GM18498 (cell line): ENCODE data around the gene NFKB1.
A peak's percentile ranks its signal among the peaks of the same experiment; 100 is the strongest.

Experiments
- ATAC-seq: cut with Tn5 transposase; IDR thresholded peaks from one replicate; pipeline ENCODE4 v1.9.1; 2021; ENCODE audit warnings: mild to moderate bottlenecking, moderate library complexity; ENCODE audit not compliant: unreplicated experiment

Gene NFKB1

DNA sequence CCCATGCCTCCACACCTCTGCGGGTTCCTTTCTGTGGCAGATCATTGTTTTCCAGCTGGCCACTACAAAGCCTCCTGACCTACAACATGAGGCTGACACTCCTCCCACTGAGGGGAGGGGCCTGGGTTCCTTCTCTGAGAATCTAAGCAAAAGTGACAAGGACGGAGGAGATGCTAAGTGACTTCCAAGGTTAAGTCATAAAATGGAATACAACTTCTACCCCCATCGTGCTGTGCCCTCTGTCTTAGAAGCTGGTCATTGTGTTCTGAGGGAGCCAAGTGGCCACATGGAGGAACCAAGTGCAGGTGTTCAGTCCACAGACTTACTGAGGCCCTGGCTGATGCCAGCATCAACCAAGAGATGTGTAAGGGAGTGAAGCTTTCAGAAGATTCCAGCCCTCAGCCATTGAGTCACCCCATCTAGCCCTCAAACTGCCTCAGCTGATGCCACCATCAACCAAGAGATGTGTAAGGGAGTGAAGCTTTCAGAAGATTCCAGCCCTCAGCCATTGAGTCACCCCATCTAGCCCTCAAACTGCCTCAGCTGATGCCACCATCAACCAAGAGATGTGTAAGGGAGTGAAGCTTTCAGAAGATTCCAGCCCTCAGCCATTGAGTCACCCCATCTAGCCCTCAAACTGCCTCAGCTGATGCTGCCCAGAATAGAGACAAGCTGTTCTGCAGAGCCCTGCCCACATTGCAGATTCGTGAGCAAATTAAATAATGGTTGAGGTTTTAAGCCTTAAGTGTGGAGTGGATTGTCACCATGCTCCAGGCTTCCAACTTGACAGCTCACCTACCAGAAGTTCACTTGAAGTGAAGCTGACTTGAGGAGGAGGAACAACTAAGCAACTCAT is 118.8 kb downstream of the NFKB1 start:
- ATAC-seq: peak; percentile 12

DNA sequence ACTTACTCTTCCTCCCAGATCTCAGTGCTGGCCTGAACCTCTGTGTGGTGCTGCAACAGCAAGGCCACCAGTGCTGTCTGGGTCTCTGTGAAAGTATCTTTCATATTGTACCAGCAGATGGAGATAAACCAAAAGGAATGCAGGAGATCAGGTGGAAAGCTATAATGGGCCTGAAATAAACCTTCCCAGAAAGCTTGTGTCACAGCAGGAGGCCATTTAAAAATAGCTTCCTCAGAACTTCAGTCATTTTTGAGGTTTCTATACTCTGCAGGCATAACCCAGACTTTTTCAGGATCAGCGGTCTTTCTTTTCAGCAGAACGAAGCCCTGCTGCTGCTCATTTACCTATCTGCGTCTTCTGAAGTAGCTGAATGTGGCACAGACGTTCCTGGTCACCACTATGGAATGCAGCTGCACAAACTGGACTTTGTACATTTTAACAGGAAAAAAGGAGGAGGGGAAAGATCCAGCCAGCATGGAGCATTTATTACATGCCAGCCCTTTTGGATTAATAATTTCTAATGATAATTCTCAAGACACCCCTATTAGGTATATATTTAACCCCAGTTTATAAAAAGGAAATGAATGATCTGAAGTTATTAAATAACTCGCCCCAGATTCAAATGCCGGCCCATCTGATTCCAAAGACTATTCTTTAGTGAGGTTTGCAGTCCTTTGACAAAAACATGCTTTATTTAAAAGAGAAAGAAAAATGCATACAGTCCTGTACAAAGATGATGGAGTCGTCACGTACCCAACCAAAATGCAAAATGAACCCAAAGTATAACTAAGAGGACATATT is 119.7 kb downstream of the NFKB1 start:
- peak; percentile 52 for ATAC-seq

GRCh38 chr4:102623622-102624021 is 122.5 kb downstream of the NFKB1 start:
- no peak for ATAC-seq

- ATAC-seq: no peak
Observed at GRCh38 chr4:102624505-102624904, 123.3 kb downstream of the NFKB1 start.

GRCh38 chr4:102625232-102625930 is 124.2 kb downstream of the NFKB1 start:
- peak; percentile 93 for ATAC-seq

DNA sequence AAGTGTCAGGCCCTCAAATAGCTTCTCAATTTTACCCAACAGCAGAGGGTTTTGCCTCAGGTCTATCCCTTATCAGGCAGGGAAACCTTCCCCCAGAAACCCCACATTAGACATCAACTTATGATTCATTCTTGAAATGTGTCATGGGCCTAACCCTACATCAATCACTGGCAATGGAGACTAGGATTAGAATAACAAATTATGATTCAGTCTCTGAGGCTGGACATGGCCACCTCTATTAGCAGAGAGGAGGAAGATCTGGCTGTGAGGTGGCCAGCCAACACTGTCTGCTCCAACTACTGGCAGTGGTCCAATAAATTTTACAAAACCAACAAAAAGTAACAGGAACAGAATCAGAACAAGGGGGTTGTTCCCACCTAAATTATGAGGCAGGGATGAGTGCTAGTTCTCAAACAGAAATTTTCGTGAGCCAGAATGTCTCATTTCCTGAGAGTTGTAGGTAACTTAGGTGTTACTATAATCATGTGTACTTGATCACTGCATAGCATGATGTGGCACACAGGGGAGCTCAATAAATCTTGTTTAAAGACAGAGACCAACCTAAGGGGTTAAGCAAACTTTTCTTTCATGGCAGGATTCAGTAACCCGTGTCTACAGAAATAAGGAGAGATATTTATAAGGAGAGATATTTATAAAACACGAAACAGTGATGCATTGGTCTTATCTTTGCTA is 126.8 kb downstream of the NFKB1 start:
- ATAC-seq: no peak

DNA sequence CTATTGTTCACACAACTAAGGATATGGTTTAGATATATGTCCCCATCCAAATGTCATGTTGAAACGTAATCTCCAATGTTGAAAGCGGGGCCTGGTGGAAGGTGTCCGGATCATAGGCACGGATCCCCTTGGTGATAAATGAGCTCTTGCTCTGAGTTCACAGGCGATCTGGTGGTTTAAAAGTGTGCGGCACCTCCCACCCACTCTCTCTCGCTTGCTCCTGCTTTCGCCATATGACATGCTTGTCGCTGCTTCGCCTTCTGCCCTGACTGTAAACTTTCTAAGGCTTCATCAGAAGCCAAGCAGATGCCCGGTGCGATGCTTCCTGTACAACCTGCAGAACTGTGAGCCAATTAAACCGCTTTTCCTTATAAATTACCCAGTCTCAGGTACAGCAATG is 128.5 kb downstream of the NFKB1 start:
- no peak for ATAC-seq

DNA sequence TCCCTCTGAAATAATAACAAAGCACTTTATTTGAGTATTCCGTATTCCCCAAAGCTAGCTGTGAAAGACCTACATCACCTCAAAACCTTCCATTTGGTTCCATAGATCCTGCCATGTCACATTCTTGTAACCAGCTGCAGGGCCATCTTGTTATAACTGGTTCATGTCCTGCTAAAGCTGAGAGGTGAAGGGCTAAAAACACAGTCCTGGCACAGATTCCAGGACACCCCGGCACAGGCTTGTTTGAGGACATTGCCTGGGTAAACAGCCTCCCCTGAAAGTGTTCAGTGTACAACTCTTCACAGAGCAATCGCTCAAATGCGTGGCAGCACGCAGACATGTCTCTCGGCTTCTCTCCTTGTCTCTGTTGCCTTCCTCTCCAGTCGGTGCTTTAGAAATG is 130.5 kb downstream of the NFKB1 start:
- ATAC-seq: no peak

DNA sequence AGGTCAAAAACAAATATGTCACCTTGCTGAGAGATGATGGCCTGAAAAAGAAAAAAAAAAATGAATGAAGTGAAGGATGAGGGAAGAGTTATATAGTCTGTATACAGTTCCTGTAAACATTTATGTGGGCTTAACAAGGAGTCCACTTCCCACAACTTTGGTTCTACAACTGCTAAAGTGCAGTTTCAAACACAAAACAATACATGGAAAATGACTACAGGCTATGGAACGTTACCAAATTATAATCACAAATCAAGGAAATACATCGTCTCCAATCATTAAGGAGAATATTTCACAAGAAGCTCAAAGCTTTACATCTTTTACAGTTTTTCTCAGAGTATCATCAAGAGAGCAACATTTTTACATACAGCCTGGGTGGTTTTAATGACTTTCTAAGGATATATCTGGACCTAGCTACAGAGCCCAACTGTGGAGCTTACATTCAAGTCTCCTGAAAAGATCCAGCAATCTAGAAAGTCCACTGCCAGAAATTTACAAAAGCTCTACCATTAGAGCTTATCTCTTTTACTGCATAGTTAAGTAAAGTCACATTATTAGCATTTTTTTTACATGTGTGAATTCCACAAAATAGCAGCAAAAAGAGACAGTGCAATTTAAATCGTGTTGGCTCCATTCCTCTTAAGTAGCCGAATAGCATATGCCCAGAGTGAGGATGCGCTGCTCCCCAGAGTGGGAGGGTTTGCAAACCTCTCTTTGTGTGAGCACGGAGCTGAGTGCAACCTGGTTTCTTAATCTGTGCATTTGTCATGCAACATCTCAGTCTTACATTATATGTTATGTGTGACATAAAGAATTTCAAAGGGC is 131.3 kb downstream of the NFKB1 start:
- no peak for ATAC-seq

DNA sequence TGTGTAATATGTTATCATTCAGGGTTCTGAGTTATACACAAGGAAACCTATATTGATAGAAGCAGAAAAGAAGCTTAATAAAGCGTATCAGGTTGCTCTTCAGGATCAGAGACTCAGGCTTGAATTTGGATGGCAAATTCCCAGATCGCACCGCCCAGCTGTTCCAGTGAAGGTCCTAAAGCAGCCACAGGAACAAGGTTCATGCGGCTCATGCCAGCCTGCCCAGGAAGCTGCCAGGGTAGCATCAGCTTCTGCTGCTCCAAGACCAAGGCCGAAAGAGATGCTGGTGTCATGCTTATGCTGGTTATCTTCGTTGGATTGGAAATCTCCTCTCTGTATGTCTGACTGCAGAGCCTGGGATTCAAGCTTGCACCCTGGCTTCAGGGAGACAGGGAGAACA is 131.9 kb downstream of the NFKB1 start:
- ATAC-seq: no peak

DNA sequence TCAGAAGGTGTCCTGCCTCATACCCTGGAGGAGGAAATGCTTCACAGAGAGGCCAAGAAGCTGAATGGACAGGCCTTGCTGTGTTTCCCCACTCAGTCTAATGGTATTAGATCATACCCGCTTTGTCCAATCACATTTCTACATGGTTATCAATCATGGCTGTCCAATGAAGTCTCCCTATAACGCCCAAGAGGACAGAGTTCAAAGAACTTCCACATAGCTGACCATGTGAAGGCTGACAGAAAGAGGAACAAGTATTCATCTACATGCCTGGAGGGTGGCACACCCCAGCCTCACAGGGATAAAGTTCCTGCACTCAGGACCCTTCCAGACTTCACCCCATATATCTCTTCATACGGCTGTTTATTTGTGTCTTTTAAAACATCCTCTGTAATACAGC is 136.2 kb downstream of the NFKB1 start:
- ATAC-seq: no peak

DNA sequence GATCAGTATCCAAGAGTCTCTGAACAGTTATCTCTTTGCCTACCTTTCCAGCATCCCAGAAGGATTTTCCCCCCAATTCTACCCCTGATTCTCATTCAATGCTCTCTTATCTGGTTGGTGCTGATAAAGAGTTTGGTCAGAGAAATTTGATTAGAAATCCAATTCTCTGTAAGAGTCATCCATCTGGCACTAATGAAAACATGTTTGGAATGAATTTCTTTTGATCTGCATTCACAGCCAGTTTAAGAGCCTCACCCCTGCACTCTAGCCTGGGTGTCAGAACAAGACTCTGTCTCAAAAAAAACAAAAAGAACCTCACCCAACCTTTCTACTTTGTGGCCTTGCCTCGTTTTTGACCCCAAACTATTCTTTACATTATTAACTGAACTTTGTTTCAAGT is 137.5 kb downstream of the NFKB1 start:
- no peak for ATAC-seq

DNA sequence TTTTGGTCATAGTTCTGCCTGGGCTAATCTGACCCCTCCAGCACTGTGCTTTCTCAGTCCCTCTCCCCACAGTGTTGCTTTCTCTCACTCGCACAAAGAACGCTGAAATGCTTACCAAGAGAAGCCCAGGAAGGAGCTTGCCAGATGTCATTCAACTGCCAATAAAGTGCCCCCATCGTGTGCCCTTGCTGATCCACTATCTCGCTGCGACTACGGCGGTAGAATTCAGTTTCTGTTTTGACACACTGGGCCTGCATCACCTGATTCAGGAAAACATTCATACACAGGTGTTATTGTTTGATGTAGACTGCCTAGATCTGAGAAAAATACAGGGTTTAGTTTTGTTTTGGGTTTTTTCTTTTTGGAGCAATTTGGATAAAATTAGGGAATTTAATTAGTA is 138.4 kb downstream of the NFKB1 start:
- no peak for ATAC-seq

- no peak for ATAC-seq
Observed at GRCh38 chr4:102640669-102641068, 139.5 kb downstream of the NFKB1 start.

- ATAC-seq: no peak
Observed at GRCh38 chr4:102641793-102642192, 140.6 kb downstream of the NFKB1 start.

DNA sequence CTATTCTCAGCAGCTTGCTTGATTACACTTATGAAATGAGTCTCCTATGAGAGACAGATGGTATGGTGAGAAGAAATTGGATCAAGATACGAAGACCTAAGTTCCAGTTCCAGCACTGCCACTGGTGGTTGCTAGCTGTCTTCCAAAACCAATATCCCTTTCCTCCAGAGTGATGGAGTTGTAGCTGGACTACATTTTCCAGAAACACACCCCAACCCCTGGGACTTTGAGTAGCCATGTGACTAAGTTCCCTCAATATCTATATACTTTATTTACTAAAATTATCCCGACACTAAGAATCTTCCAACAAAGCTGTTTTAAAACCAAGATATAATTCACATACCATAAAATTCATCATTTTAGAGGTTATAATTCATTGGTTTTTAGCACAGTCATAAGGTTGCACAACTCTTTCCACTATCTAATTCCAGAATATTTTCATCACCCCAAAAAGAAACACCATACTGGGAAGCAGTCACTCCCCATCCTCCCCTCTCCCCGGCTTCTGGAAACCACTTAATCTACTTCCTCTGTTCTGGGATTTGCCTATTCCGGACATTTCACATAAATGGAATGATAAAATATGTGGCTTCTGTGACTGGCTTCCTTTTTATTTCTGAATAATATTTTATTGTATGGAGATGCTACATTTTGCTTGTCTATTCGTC is 141.6 kb downstream of the NFKB1 start:
- no peak for ATAC-seq

DNA sequence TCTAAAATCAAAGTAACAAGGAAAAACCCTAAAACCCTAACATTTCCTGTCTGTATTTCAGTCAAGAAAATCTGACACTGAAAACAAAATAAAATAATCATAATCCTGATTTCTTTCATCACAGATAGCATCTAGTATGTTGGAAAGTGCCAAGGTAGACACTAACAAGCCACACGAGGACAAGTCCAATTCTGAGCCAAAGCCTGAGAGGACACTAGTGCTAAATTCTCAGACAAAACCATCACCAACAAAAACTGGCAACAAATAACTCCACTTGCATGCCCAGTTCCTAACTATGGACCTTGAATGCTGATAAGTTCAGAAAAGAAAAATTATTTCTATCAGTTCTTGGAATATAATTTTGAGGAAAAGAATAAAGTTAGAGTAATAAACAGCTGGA is 146.0 kb downstream of the NFKB1 start:
- no peak for ATAC-seq

GRCh38 chr4:102657206-102657605 is 156.0 kb downstream of the NFKB1 start:
- no peak for ATAC-seq

- ATAC-seq: no peak
Observed at GRCh38 chr4:102663073-102663472, 161.9 kb downstream of the NFKB1 start.

- ATAC-seq: no peak
Observed at GRCh38 chr4:102665527-102665926, 164.4 kb downstream of the NFKB1 start.
